HG02759 (cell line): ENCODE data around the gene TCF25.
"Not testable (repeated sequence)": the region's sequence is repeated elsewhere in the genome, so short reads cannot be mapped to it uniquely, and the experiment has no call there.

Experiments used
- ATAC-seq: cut with Tn5 transposase; IDR thresholded peaks from one replicate; pipeline ENCODE4 v1.9.1; 2021; ENCODE audit warnings: mild to moderate bottlenecking, moderate library complexity; ENCODE audit not compliant: unreplicated experiment

TCF25 gene

DNA sequence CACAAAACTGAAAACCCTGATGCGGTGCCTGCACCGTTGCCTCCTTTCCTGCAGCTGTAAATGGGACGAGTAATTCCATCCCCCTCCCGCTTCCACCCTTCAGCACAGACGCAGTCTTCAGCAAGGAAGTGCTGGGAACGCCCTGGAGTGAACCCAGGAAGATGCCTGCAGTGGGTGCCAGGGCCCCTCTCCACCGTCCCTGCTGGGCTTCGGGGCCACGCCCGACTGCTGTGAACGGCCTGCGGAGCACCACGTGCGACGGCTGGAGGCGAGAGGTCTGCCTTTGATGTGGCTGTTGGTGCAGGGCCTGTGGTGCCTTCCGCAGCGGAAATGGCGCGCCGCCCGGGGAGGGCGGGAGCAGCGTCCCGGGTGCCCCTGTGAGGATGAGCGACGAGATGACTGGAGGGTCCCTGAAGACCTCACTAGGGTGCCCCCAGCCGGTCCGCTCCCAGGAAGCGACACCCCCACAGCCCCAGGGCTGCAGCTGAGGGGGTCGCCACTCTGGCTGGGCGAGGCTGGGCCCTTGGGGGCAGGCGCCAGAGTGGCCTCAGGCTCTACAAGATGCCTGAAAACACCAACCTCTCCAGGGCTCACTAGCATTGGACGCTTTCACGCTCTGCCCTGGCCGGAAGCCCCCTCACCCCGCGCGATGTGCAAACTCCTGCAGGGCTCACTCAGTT, 44.5 kb downstream of the TCF25 start:
- ATAC-seq, result peak; percentile 76

DNA sequence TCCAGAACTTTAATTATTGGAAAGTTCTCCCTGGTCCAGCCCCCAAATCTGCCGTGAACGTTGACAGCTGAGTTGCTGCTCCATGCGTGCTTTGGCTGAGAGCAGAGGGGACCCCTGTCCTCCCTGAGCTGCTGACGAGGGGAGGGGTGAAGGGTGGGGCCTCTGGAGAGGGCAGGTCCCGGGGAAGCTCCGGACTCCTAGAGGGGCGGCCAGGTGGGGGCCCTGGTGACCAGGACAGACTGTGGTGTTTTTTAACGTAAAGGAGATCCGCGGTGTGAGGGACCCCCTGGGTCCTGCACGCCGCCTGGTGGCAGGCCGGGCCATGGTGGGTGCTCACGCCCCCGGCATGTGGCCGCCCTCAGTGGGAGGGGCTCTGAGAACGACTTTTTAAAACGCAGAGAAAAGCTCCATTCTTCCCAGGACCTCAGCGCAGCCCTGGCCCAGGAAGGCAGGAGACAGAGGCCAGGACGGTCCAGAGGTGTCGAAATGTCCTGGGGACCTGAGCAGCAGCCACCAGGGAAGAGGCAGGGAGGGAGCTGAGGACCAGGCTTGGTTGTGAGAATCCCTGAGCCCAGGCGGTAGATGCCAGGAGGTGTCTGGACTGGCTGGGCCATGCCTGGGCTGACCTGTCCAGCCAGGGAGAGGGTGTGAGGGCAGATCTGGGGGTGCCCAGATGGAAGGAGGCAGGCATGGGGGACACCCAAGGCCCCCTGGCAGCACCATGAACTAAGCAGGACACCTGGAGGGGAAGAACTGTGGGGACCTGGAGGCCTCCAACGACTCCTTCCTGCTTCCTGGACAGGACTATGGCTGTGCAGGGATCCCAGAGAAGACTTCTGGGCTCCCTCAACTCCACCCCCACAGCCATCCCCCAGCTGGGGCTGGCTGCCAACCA, 45.3 kb downstream of the TCF25 start, which contains the start of gene MC1R:
TSS of gene MC1R (plus strand) at position 410 of the 895 bp plus-strand sequence. CDS start at position 807, 397 bp downstream.
- ATAC-seq, result no peak

- no peak for ATAC-seq
Measured at GRCh38 chr16:89919535-89920406, 46.4 kb downstream of the TCF25 start.

DNA sequence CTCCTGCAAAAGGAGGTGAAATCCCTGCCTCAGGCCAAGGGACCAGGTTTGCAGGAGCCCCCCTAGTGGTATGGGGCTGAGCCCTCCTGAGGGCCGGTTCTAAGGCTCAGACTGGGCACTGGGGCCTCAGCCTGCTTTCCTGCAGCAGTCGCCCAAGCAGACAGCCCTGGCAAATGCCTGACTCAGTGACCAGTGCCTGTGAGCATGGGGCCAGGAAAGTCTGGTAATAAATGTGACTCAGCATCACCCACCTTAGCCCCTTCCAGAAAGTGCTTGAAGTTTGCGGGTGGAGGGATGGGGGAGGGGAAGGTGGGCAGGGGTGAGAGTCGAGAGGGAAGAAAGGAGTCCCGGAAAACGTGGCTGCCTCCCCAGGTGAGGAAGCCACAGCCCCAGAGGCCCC, 47.3 kb downstream of the TCF25 start:
- no peak for ATAC-seq

- ATAC-seq, result no peak
Measured at GRCh38 chr16:89921131-89921701, 47.8 kb downstream of the TCF25 start.

- ATAC-seq, result no peak
Measured at GRCh38 chr16:89921702-89922476, 48.5 kb downstream of the TCF25 start.

DNA sequence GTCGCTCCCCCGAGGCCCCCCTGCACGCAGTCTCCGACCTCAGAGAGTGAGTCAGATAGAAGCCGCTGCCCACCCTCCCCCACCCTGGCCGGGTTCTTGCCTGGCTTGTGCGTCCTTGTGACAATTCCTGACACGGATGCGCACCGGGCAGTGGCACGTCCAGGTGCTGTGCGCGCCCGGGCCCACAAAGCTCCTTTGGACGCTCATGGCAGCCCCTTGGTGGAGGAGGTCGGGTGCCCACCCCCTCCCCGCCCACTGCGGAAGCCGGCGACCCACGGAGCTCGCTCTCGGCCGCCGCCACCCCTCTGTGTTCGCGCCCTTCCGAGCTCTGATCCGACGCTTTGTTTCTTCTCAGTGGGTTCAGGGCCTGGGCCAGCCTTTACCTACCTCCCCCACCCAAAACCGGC, 49.1 kb downstream of the TCF25 start:
- ATAC-seq, result no peak

DNA sequence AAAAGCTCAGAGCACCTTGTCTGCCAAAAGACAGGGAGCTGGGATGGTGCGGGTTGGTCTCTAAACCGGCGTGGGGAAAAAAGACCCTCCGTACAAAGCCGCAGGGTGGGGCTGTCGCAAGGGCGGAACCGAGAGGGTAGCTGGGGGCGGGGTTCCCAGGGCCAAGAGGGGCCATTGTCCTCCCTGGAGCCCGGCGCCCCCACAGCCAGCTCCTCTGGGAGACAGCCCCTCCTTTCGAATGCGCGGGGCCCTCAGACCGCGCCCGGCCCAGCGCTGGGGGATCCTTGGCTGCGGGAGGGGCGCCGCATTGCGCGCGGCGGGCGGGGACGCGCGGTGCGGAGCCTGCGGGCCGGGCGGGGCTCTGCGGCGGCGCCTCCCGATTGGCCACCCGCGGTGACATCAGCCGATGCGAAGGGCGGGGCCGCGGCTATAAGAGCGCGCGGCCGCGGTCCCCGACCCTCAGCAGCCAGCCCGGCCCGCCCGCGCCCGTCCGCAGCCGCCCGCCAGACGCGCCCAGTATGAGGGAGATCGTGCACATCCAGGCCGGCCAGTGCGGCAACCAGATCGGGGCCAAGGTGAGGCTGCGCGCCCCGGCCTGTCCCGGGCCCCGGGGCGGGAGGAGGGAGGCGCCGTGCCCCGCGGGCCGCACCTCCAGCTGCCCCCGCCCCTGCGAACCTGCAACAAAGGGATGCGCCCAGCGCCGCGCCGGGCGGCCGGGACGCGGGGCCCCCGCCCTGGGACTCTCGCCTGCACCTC, 49.7 kb downstream of the TCF25 start, which contains the start of gene TUBB3:
TSS of gene TUBB3 (plus strand) at position 459 of the 756 bp plus-strand sequence. CDS start at position 519, 60 bp downstream.
- no peak for ATAC-seq

- no peak for ATAC-seq
Measured at GRCh38 chr16:89923640-89924296, 50.4 kb downstream of the TCF25 start.

- ATAC-seq, result no peak
Measured at GRCh38 chr16:89924297-89924924, 51.0 kb downstream of the TCF25 start.

DNA sequence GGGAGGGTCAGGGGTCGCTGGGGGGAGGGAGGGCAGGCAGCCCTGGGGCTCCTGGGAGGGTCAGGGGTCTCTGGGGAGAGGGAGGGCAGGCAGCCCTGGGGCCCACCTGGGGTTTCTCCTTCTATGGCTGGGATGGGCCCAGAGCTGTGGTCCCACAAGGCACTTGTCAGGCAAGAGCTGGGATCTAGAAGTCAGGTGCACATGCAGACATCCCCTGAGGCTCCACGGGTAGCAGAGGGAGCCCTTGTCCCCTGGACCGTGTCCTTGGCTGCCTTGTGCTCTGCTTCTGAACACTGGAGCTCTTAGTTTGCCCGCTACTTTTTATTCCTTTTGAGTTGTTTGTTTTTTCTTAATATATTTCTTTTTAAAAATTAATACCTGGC, 51.5 kb downstream of the TCF25 start:
- no peak for ATAC-seq

- no peak for ATAC-seq
Measured at GRCh38 chr16:89925596-89926079, 52.2 kb downstream of the TCF25 start.

GRCh38 chr16:89931305-89931896, 58.0 kb downstream of the TCF25 start:
- ATAC-seq, result no peak

DNA sequence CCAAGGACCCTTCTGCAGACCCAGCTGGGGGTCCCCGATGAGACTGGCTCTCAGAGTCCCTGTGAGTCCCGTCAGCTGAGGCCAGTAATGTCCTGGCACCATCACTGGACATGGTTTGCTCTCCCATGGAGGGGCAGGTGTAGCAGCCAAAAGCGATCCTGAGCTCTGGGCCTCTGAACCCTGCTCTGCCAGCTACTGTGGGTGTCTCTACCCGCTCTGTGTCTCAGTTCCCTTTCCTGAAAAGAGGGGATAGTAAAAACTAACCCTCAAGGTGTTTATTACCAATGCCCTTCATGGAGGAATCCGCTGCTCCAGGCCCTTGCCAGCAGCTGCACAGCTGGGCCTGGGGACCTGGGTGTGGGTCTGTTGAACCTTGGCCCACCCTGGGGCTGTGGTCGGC, 58.6 kb downstream of the TCF25 start:
- ATAC-seq, result no peak

GRCh38 chr16:89934019-89934418, 60.6 kb downstream of the TCF25 start:
- ATAC-seq, result not testable (repeated sequence)

- ATAC-seq, result no peak
Measured at GRCh38 chr16:89934611-89935553, 61.5 kb downstream of the TCF25 start.
